HG03558 (cell line): ENCODE data around the gene ZNF483.
"Not testable (repeated sequence)": the region's sequence is repeated elsewhere in the genome, so short reads cannot be mapped to it uniquely, and the experiment has no call there.

Source experiments
- ATAC-seq: cut with Tn5 transposase; IDR thresholded peaks from one replicate; pipeline ENCODE4 v1.9.1; 2021; ENCODE audit warnings: moderate number of reproducible peaks; ENCODE audit not compliant: unreplicated experiment; ENCODE audit errors: extremely low read depth

Gene ZNF483

GRCh38 chr9:111525056-111525977 lies at the start of gene ZNF483:
ZNF483 (plus strand) TSS chr9:111525179; CDS start chr9:111527396, 2,217 bp downstream.
- ATAC-seq: no peak

- ATAC-seq: no peak
Observed at GRCh38 chr9:111475195-111475594, 49.8 kb upstream of the ZNF483 start.

GRCh38 chr9:111477677-111478076 lies 47.3 kb upstream of the ZNF483 start:
- ATAC-seq: no peak

GRCh38 chr9:111481885-111482636 lies 42.9 kb upstream of the ZNF483 start:
- ATAC-seq: no peak

- peak; percentile 38 for ATAC-seq
Observed at GRCh38 chr9:111482694-111483438, 42.1 kb upstream of the ZNF483 start.

- peak; percentile 22 for ATAC-seq
Observed at GRCh38 chr9:111483439-111483857, 41.5 kb upstream of the ZNF483 start.

GRCh38 chr9:111483858-111484571 lies 41.0 kb upstream of the ZNF483 start, which contains the start of gene ECPAS:
ECPAS (minus strand) TSS chr9:111484383; CDS start chr9:111472918, 11,465 bp downstream.
- peak; percentile 40 for ATAC-seq

GRCh38 chr9:111484572-111484894 lies 40.4 kb upstream of the ZNF483 start:
- ATAC-seq: no peak

GRCh38 chr9:111497196-111497595 lies 27.8 kb upstream of the ZNF483 start:
- ATAC-seq: not testable (repeated sequence)

GRCh38 chr9:111501005-111501562 lies 23.9 kb upstream of the ZNF483 start:
- ATAC-seq: no peak

GRCh38 chr9:111501648-111502047 lies 23.3 kb upstream of the ZNF483 start:
- no peak for ATAC-seq

GRCh38 chr9:111502506-111502905 lies 22.5 kb upstream of the ZNF483 start:
- no peak for ATAC-seq

- ATAC-seq: not testable (repeated sequence)
Observed at GRCh38 chr9:111511581-111511980, 13.4 kb upstream of the ZNF483 start.

GRCh38 chr9:111514967-111515366 lies 10.0 kb upstream of the ZNF483 start:
- ATAC-seq: no peak

- ATAC-seq: no peak
Observed at GRCh38 chr9:111516061-111516465, 8.9 kb upstream of the ZNF483 start.

GRCh38 chr9:111524731-111525055 lies 286 bp upstream of the ZNF483 start:
- no peak for ATAC-seq

GRCh38 chr9:111527347-111527746 lies 2.4 kb downstream of the ZNF483 start:
- no peak for ATAC-seq

GRCh38 chr9:111529787-111530186 lies 4.8 kb downstream of the ZNF483 start:
- ATAC-seq: no peak

- ATAC-seq: no peak
Observed at GRCh38 chr9:111531716-111532115, 6.7 kb downstream of the ZNF483 start.
